GM18520 (cell line): ENCODE measurements around the gene FOXI2.

Source experiments
- ATAC-seq: cut with Tn5 transposase; IDR thresholded peaks from one replicate; pipeline ENCODE4 v1.9.1; 2021; ENCODE audit not compliant: unreplicated experiment

Gene FOXI2

GRCh38 chr10:127740596-127740995 is 3.6 kb downstream of the FOXI2 start:
- no peak for ATAC-seq

GRCh38 chr10:127743205-127743604 is 6.2 kb downstream of the FOXI2 start:
- ATAC-seq: no peak

- no peak for ATAC-seq
Measured at GRCh38 chr10:127744956-127745355, 8.0 kb downstream of the FOXI2 start.

GRCh38 chr10:127745861-127746260 is 8.9 kb downstream of the FOXI2 start:
- no peak for ATAC-seq

GRCh38 chr10:127755753-127756152 is 18.8 kb downstream of the FOXI2 start:
- no peak for ATAC-seq

- ATAC-seq: no peak
Measured at GRCh38 chr10:127756264-127756663, 19.3 kb downstream of the FOXI2 start.

- ATAC-seq: no peak
Measured at GRCh38 chr10:127757033-127757432, 20.0 kb downstream of the FOXI2 start.

- ATAC-seq: no peak
Measured at GRCh38 chr10:127759276-127759675, 22.3 kb downstream of the FOXI2 start.

GRCh38 chr10:127762925-127763324 is 25.9 kb downstream of the FOXI2 start:
- ATAC-seq: no peak

- no peak for ATAC-seq
Measured at GRCh38 chr10:127774766-127775559, 38.0 kb downstream of the FOXI2 start.

GRCh38 chr10:127776816-127777215 is 39.8 kb downstream of the FOXI2 start:
- ATAC-seq: no peak

GRCh38 chr10:127781412-127781811 is 44.4 kb downstream of the FOXI2 start:
- ATAC-seq: no peak

- ATAC-seq: no peak
Measured at GRCh38 chr10:127787873-127788272, 50.9 kb downstream of the FOXI2 start.

GRCh38 chr10:127790066-127790624 is 53.2 kb downstream of the FOXI2 start:
- no peak for ATAC-seq
